IMR-90 (cell line): ENCODE results near the gene PIP4K2B. TPM values are rescaled to one million over a fixed set of nuclear protein-coding genes. Genes with fewer than 3 reads are reported as not detected.

ENCODE experiments used
- ATAC-seq: fragments of 200-7000 bp; cut with Tn5 transposase; 2 replicates; pipeline ENCODE4 v1.9.1; 2020; ENCODE audit warnings: low read depth, mild to moderate bottlenecking, moderate library complexity
- BruUV-seq: library from RNA; stranded (reverse); fragments of 400-500 nt; replicated peaks from 2 replicates; lab custom pipeline; 2021; lab: Mats Ljungman, UMichigan
- CTCF ChIA-PET: fragments of 300-600 bp; formaldehyde crosslinking; extraction: SDS; loops from one replicate; lab custom pipeline; 2021; ENCODE audit warnings: antibody characterized with exemption; lab: Yijun Ruan, JAX
- POLR2A ChIA-PET: fragments of 300-600 bp; sonication (Branson Sonifier 250); formaldehyde crosslinking; loops from one replicate; lab custom pipeline; 2022; ENCODE audit warnings: antibody characterized with exemption; ENCODE audit not compliant: unreplicated experiment; lab: Charles Lee
- DNase-seq: peaks from one replicate; pipeline ENCODE4 v3.0.0; 2013
- H2AFZ ChIP-seq: replicated peaks from 2 replicates; pipeline ENCODE3; 2013; ENCODE audit warnings: low read length, mild to moderate bottlenecking; ENCODE audit not compliant: poor library complexity
- H2AK5ac ChIP-seq: 2 replicates; pipeline ENCODE4 v1.6.1; 2013; ENCODE audit warnings: low read depth, low read length, inconsistent platforms
- H2AK9ac ChIP-seq: replicated peaks from 2 replicates; pipeline ENCODE3; 2013; ENCODE audit warnings: mild to moderate bottlenecking, low read depth, low read length, moderate library complexity; ENCODE audit not compliant: poor library complexity
- H2BK120ac ChIP-seq: 2 replicates; pipeline ENCODE4 v1.6.1; 2013; ENCODE audit warnings: low read depth, low read length, inconsistent platforms
- H2BK15ac ChIP-seq: 3 replicates; pipeline ENCODE4 v1.6.1; 2013; ENCODE audit warnings: low read depth, low read length, inconsistent platforms
- H2BK20ac ChIP-seq: 2 replicates; pipeline ENCODE4 v1.6.1; 2013; ENCODE audit warnings: low read depth, mild to moderate bottlenecking, inconsistent platforms, low read length, moderate library complexity
- H2BK5ac ChIP-seq: 2 replicates; pipeline ENCODE4 v1.6.1; 2013; ENCODE audit warnings: mild to moderate bottlenecking, low read depth, low read length, inconsistent platforms; ENCODE audit not compliant: poor library complexity, severe bottlenecking
- H3K14ac ChIP-seq: replicated peaks from 2 replicates; pipeline ENCODE4 v1.6.1; 2013; ENCODE audit warnings: low read depth, low read length, inconsistent platforms
- H3K18ac ChIP-seq: 2 replicates; pipeline ENCODE4 v1.6.1; 2013; ENCODE audit warnings: low read depth, low read length, control low read depth
- H3K23ac ChIP-seq: 2 replicates; pipeline ENCODE4 v1.6.1; 2013; ENCODE audit warnings: low read depth, low read length, inconsistent platforms
- H3K27ac ChIP-seq: 2 replicates; pipeline ENCODE4 v1.5.1; 2013; ENCODE audit warnings: mild to moderate bottlenecking, control low read depth, low read length; ENCODE audit not compliant: insufficient read depth
- H3K27me3 ChIP-seq: 2 replicates; pipeline ENCODE4 v1.6.1; 2013; ENCODE audit warnings: low read length; ENCODE audit not compliant: control insufficient read depth, insufficient read depth
- H3K36me3 ChIP-seq: 2 replicates; pipeline ENCODE4 v1.6.1; 2013; ENCODE audit warnings: low read length, mixed read lengths; ENCODE audit not compliant: control insufficient read depth, insufficient read depth
- H3K4ac ChIP-seq: 2 replicates; pipeline ENCODE4 v1.6.1; 2013; ENCODE audit warnings: low read depth, low read length, inconsistent platforms
- H3K4me1 ChIP-seq: 2 replicates; pipeline ENCODE4 v1.6.1; 2013; ENCODE audit warnings: low read length, mixed read lengths; ENCODE audit not compliant: control insufficient read depth, insufficient read depth
- H3K4me2 ChIP-seq: 2 replicates; pipeline ENCODE4 v1.6.1; 2013; ENCODE audit warnings: low read depth, mild to moderate bottlenecking, control low read depth, low read length, moderate library complexity
- H3K4me3 ChIP-seq: 2 replicates; pipeline ENCODE4 v1.5.1; 2013; ENCODE audit warnings: low read depth, mild to moderate bottlenecking, control low read depth, low read length, moderate library complexity; ENCODE audit not compliant: insufficient read depth
- H3K56ac ChIP-seq: 2 replicates; pipeline ENCODE4 v1.6.1; 2013; ENCODE audit warnings: low read length, inconsistent platforms; ENCODE audit not compliant: insufficient read depth; ENCODE audit errors: extremely low read depth
- H3K79me1 ChIP-seq, 2 experiments: 2 replicates each; pipeline ENCODE4 v1.6.1; 2013; ENCODE audit warnings: low read length in 2 of 2, inconsistent platforms in 1 of 2, low read depth in 1 of 2
- H3K9ac ChIP-seq: 2 replicates; pipeline ENCODE4 v1.6.1; 2013; ENCODE audit warnings: low read depth, low read length, control low read depth
- H3K9me1 ChIP-seq: 2 replicates; pipeline ENCODE4 v1.6.1; 2013; ENCODE audit warnings: low read length, inconsistent platforms; ENCODE audit not compliant: insufficient read depth
- H3K9me3 ChIP-seq: 2 replicates; pipeline ENCODE4 v1.6.1; 2013; ENCODE audit warnings: low read length; ENCODE audit not compliant: control insufficient read depth, insufficient read depth
- H4K20me1 ChIP-seq: 2 replicates; pipeline ENCODE4 v1.6.1; 2013; ENCODE audit warnings: low read length, inconsistent platforms; ENCODE audit not compliant: insufficient read depth
- H4K5ac ChIP-seq: 2 replicates; pipeline ENCODE4 v1.6.1; 2013; ENCODE audit warnings: mild to moderate bottlenecking, low read depth, low read length, control low read depth
- H4K8ac ChIP-seq, 2 experiments: 2 replicates each; pipeline ENCODE4 v1.6.1; 2013; ENCODE audit warnings: low read depth in 2 of 2, low read length in 2 of 2, control low read depth in 1 of 2, inconsistent platforms in 1 of 2
- H4K91ac ChIP-seq: 2 replicates; pipeline ENCODE4 v1.6.1; 2013; ENCODE audit warnings: low read depth, low read length, inconsistent platforms; ENCODE audit not compliant: insufficient read depth
- BHLHE40 ChIP-seq: fragments of 150-350 bp; IDR thresholded peaks from 2 replicates; pipeline ENCODE4 v1.6.1; 2016; ENCODE audit warnings: mild to moderate bottlenecking, low read depth, low read length
- CEBPB ChIP-seq: IDR thresholded peaks from 2 replicates; pipeline ENCODE4 v1.6.1; 2012; ENCODE audit warnings: low read depth, low read length, improper control_type of control experiment
- FOS ChIP-seq: fragments of 150-350 bp; IDR thresholded peaks from 2 replicates; pipeline ENCODE4 v1.6.1; 2016; ENCODE audit warnings: low read depth, low read length
- RAD21 ChIP-seq: IDR thresholded peaks from 2 replicates; pipeline ENCODE4 v1.6.1; 2012; ENCODE audit warnings: low read length, improper control_type of control experiment
- SMC3 ChIP-seq: fragments of 150-350 bp; IDR thresholded peaks from 2 replicates; pipeline ENCODE4 v1.6.1; 2016; ENCODE audit warnings: low read depth, mild to moderate bottlenecking, antibody characterized with exemption, low read length, moderate library complexity
- WGBS, 2 experiments: methylation state at CpG; one replicate each; pipeline versions ENCODE4 v1.1.5 to v1.1.7; 2013; ENCODE audit warnings: missing lambda C conversion rate in 2 of 2; ENCODE audit not compliant: insufficient read length in 1 of 2; ENCODE audit errors: extremely low coverage in 2 of 2; 5-methylcytosine and 5-hydroxymethylcytosine counted together
- dilution Hi-C: fragments of 300-500 bp; cut with HindIII; formaldehyde crosslinking; loops from one replicate; pipeline ENCODE4 v1.14.3; 2018; ENCODE audit warnings: low sequenced_read_pairs; ENCODE audit not compliant: unreplicated experiment
- in situ Hi-C: fragments of 300-500 bp; cut with MboI; formaldehyde crosslinking; loops from 3 replicates; pipeline ENCODE4 v1.14.3; 2019; ENCODE audit warnings: low sequenced_read_pairs, inconsistent platforms, mixed read lengths
- intact Hi-C: fragments of 100-400 bp; cut with micrococcal nuclease; formaldehyde crosslinking; loops from 2 replicates; pipeline ENCODE4 v1.10.0; 2022
- polyA plus RNA-seq, 3 experiments: library from polyadenylated mRNA; depleted of rRNA; stranded (reverse); fragments of >200 nt; gene quantifications; 2 replicates each; pipeline ENCODE4 v1.2.3, GENCODE V29; 2012; ENCODE audit warnings: low replicate concordance in 1 of 3
- total RNA-seq: library from RNA; depleted of rRNA; stranded (reverse); fragments of >200 nt; gene quantifications from 2 replicates; pipeline ENCODE4 v1.2.3, GENCODE V29; 2012
- TF ChIP-seq, protein P1 (sequence below): conservative IDR thresholded peaks from 2 replicates; pipeline ENCODE4 v1.5.1; 2012; ENCODE audit warnings: mild to moderate bottlenecking, low read depth, low read length, improper control_type of control experiment
- TF ChIP-seq, protein P2 (sequence below): fragments of 150-350 bp; IDR thresholded peaks from 2 replicates; pipeline ENCODE4 v1.6.1; 2016; ENCODE audit warnings: low read depth, mild to moderate bottlenecking, low read length, moderate library complexity, borderline replicate concordance

Gene PIP4K2B
- total and polyA plus RNA-seq, 2 of the 4 experiments (the other 2 are of a cell fraction): 40.0 to 40.2 TPM

DNA sequence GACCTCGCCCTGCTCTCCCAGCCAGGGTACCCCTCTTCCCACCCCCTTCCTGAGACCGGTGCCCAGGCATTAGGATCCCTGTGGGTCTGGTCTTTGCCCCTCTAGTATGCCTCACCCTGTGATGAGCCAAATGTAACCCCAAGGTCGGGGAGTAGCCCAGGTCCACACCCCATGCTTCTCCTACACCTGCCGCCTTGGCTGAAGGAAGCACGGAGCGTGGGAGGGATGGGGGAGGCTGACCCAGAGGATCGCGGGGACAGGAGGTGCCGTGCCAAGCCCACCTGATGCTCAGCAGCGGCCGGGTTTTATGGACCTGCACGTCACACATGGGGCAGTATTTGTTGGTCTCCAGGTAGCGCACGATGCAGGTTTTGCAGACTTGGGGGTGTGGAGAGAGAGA is 60.1 kb downstream of the PIP4K2B start:
- H2BK120ac ChIP-seq: no peak overlapping the region
- no peak overlapping the region for H3K4me2 ChIP-seq
- ATAC-seq (no peak), DNase-seq (no peak)
- no peak overlapping the region for H3K27ac ChIP-seq
- H3K4ac ChIP-seq: no peak overlapping the region
- dilution Hi-C loops (no loop called here), intact Hi-C loops (no loop called here), in situ Hi-C loops (no loop called here)
- H2BK15ac ChIP-seq: no peak overlapping the region
- no peak overlapping the region for H3K14ac ChIP-seq
- no TSS peak for BruUV-seq
- POLR2A ChIA-PET: no interaction called here
- peaks cover 15 to 73% of the 10 kb centered on the region in 2 experiments for H3K79me1 ChIP-seq
- H2AFZ ChIP-seq: no peak overlapping the region
- no peak overlapping the region for H2AK9ac ChIP-seq
- TF ChIP-seq, protein P1, sequence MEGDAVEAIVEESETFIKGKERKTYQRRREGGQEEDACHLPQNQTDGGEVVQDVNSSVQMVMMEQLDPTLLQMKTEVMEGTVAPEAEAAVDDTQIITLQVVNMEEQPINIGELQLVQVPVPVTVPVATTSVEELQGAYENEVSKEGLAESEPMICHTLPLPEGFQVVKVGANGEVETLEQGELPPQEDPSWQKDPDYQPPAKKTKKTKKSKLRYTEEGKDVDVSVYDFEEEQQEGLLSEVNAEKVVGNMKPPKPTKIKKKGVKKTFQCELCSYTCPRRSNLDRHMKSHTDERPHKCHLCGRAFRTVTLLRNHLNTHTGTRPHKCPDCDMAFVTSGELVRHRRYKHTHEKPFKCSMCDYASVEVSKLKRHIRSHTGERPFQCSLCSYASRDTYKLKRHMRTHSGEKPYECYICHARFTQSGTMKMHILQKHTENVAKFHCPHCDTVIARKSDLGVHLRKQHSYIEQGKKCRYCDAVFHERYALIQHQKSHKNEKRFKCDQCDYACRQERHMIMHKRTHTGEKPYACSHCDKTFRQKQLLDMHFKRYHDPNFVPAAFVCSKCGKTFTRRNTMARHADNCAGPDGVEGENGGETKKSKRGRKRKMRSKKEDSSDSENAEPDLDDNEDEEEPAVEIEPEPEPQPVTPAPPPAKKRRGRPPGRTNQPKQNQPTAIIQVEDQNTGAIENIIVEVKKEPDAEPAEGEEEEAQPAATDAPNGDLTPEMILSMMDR: no peak
- TF ChIP-seq, protein P2, sequence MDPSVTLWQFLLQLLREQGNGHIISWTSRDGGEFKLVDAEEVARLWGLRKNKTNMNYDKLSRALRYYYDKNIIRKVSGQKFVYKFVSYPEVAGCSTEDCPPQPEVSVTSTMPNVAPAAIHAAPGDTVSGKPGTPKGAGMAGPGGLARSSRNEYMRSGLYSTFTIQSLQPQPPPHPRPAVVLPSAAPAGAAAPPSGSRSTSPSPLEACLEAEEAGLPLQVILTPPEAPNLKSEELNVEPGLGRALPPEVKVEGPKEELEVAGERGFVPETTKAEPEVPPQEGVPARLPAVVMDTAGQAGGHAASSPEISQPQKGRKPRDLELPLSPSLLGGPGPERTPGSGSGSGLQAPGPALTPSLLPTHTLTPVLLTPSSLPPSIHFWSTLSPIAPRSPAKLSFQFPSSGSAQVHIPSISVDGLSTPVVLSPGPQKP: no peak
- TF ChIP-seq CEBPB: no peak
- TF ChIP-seq RAD21: no peak
- TF ChIP-seq BHLHE40: no peak
- no peak for TF ChIP-seq FOS
- no peak for TF ChIP-seq SMC3
- H3K27me3 ChIP-seq: no peaks in the 10 kb centered on the region
- H3K23ac ChIP-seq: no peak overlapping the region
- no peak overlapping the region for H3K56ac ChIP-seq
- no peak overlapping the region for H3K9ac ChIP-seq
- peaks cover 10% of the 10 kb centered on the region for H3K9me1 ChIP-seq
- no peak overlapping the region for H3K18ac ChIP-seq
- H4K91ac ChIP-seq: no peak overlapping the region
- no peak overlapping the region for H4K8ac ChIP-seq
- H3K4me3 ChIP-seq: no peak overlapping the region
- no CpG with 5 or more reads among the region's 14 CpGs for WGBS, 2 experiments
- H2BK5ac ChIP-seq: no peak overlapping the region
- peaks cover 43% of the 10 kb centered on the region for H3K36me3 ChIP-seq
- H3K4me1 ChIP-seq: peaks cover 15% of the 10 kb centered on the region
- CTCF ChIA-PET: no interaction called here
- peaks cover 71% of the 10 kb centered on the region for H4K20me1 ChIP-seq
- H4K5ac ChIP-seq: no peak overlapping the region
- no peak overlapping the region for H2BK20ac ChIP-seq
- no peak overlapping the region for H2AK5ac ChIP-seq
- no peaks in the 10 kb centered on the region for H3K9me3 ChIP-seq
